Measurements from ENCODE around the gene PRSS2. TPM values are rescaled to one million over a fixed set of nuclear protein-coding genes. Genes with fewer than 3 reads are reported as not detected.

PRSS2 gene
- total RNA-seq, 1 donor from 2014 or later = not detected

DNA sequence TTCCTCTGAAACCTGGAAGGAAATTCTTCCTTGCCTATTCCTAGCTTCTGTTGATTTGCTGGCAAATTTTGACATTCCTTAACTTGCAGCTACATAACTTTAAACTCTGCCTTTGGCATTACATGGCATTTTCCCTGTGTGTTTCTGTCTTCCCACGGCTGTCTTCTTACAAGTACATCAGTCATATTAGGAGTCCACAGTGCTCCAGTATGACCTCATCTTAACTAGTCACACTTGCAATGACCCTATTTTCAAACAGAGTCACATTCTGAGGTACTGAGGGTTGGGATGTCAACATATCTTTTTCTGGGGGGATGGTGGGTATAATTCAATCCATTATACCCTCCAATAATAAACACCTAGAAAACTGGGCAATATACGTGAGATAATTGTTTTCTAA lies 46.7 kb downstream of the PRSS2 start:
- Mint-ChIP-seq H3K36me3 (ENCODE audit: low read depth) (peaks cover 2% of the 10 kb centered on the region), H3K9me3 (no peaks in the 10 kb centered on the region), H3K4me3 (no peak overlapping the region)

DNA sequence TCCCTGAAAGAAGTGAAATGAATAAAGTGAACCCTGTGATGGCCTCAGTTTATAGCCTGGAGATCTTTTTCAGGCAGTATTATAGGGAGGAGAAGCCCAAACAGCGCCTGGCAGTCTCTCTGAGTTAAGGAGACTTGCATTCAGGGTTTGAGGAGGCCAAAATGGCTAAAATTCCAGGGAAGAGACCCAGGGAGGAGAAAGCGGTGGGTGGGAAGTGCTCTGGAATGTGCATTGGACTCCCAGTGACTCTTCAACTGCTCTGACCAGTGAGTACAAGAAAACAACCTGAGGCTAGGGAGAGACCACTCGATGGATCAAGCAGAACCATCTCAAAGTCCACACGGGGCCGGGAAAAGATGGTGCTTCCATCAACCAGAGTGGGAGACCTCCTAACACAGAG lies 48.8 kb downstream of the PRSS2 start:
- H3K36me3 Mint-ChIP-seq (ENCODE audit: low read depth) = peaks cover 2% of the 10 kb centered on the region
- no peak for DNase-seq (ENCODE audit: low read depth, low spot score)
- no peaks in the 10 kb centered on the region for H3K4me1 Mint-ChIP-seq
- H3K27ac Mint-ChIP-seq (ENCODE audit: unreplicated experiment) = no peak overlapping the region
- H3K27me3 Mint-ChIP-seq (ENCODE audit: low read depth) = peaks cover 71% of the 10 kb centered on the region
- no peak overlapping the region for H3K4me3 Mint-ChIP-seq
- TF ChIP-seq, protein P1, sequence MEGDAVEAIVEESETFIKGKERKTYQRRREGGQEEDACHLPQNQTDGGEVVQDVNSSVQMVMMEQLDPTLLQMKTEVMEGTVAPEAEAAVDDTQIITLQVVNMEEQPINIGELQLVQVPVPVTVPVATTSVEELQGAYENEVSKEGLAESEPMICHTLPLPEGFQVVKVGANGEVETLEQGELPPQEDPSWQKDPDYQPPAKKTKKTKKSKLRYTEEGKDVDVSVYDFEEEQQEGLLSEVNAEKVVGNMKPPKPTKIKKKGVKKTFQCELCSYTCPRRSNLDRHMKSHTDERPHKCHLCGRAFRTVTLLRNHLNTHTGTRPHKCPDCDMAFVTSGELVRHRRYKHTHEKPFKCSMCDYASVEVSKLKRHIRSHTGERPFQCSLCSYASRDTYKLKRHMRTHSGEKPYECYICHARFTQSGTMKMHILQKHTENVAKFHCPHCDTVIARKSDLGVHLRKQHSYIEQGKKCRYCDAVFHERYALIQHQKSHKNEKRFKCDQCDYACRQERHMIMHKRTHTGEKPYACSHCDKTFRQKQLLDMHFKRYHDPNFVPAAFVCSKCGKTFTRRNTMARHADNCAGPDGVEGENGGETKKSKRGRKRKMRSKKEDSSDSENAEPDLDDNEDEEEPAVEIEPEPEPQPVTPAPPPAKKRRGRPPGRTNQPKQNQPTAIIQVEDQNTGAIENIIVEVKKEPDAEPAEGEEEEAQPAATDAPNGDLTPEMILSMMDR (conservative IDR thresholded peaks at IDR 0.05) = no peak
- peaks cover 3% of the 10 kb centered on the region for H3K9me3 Mint-ChIP-seq

More for the DNA sequence above, 46.7 kb downstream of the PRSS2 start:
- Mint-ChIP-seq H3K4me1 (no peaks in the 10 kb centered on the region), H3K27ac (ENCODE audit: unreplicated experiment) (no peak overlapping the region), H3K27me3 (ENCODE audit: low read depth) (peaks cover 85% of the 10 kb centered on the region)
- DNase-seq (ENCODE audit: low read depth, low spot score) = no peak
- TF ChIP-seq, protein P1 (conservative IDR thresholded peaks at IDR 0.05) = no peak

DNA sequence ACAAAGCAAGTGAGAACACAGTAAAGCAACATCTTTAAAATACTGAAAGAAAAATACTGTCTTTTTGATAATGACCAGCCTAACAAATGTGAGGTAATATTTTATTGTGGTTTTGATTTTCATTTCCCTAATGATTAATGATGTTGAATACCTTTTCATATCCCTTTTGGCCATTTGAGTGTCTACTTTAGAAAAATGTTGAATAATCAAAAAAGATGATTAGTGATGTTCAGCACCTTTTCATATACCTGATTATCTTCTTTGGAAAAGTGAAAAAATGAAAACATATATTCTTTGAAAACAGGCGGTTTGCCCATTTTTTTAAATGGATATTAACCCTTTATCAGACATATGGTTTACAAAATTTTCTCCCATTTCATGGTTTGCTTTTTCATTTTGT lies 51.9 kb downstream of the PRSS2 start:
- no peaks in the 10 kb centered on the region for H3K4me1 Mint-ChIP-seq
- no peak overlapping the region for H3K27ac Mint-ChIP-seq (ENCODE audit: unreplicated experiment)
- H3K36me3 Mint-ChIP-seq (ENCODE audit: low read depth) = peaks cover 5% of the 10 kb centered on the region
- H3K27me3 Mint-ChIP-seq (ENCODE audit: low read depth) = peaks cover 42% of the 10 kb centered on the region
- H3K4me3 Mint-ChIP-seq = no peak overlapping the region
- peaks cover 6% of the 10 kb centered on the region for H3K9me3 Mint-ChIP-seq
- TF ChIP-seq, protein P1 (conservative IDR thresholded peaks at IDR 0.05) = no peak
- DNase-seq (ENCODE audit: low read depth, low spot score) = no peak

Other genes with a start within 250 kb of the PRSS2 start
- not detected in 2 replicates for gene PRSS1, start 21.5 kb upstream of the PRSS2 start, total RNA-seq
- 12.3 and 12.5 TPM in 2 replicates for gene EPHB6, start 84.1 kb downstream of the PRSS2 start, total RNA-seq
- gene TRPV6, start 114.8 kb downstream of the PRSS2 start, total RNA-seq = 0.07 and 0.16 TPM in 2 replicates
- 0.07 TPM in 1 of 2 replicates, not detected in the other for gene TRPV5, start 162.8 kb downstream of the PRSS2 start, total RNA-seq
- gene LLCFC1, start 168.5 kb downstream of the PRSS2 start, total RNA-seq = not detected in 2 replicates
- 1.4 and 1.7 TPM in 2 replicates for gene KEL, start 191.4 kb downstream of the PRSS2 start, total RNA-seq

Data from neural crest cell (in vitro differentiated cells).